ENCODE results near the gene SS18L1. TPM values are rescaled to one million over a fixed set of nuclear protein-coding genes. Genes with fewer than 3 reads are reported as not detected.
A peak's percentile ranks its signal among the peaks of the same experiment; 100 is the strongest.

Gene SS18L1
- total RNA-seq (2014; rRNA removed; shearing (Covaris generic)) (13.0 and 17.0 TPM in 2 replicates), total RNA-seq (2022) (16.8 and 17.7 TPM in 2 replicates), Bru-seq, nascent RNA (percentile 56 among the genes with signal in this experiment), BruChase-seq, experiment 1, labeled RNA remaining after a 6-hour chase (percentile 71 among the genes with signal in this experiment), BruChase-seq, experiment 2, labeled RNA remaining after a 2-hour chase (percentile 73 among the genes with signal in this experiment)
- long read RNA-seq, partial matches to known transcripts, result 6 of 13 reads
- long read RNA-seq, other reads (novel, unspliced or antisense), result 7 of 13 reads

GRCh38 chr20:62143081-62143956, at the start of gene SS18L1, which contains the start of gene PSMA7:
TSS of gene SS18L1 (plus strand) at chr20:62143769. CDS start at chr20:62143821, 52 bp downstream.
TSS of gene PSMA7 (minus strand) at chr20:62143394. CDS start at chr20:62143303, 91 bp downstream.
- peak; percentile 93 for DNase-seq (ENCODE audit: low spot score)
- Histone ChIP-seq H3K36me3 (ENCODE audit: insufficient read depth, low read length) (peaks cover 42% of the 10 kb centered on the region), H4K20me1 (ENCODE audit: insufficient read depth, low read length) (peaks cover 26% of the 10 kb centered on the region), H3K4me2 (ENCODE audit: low read length) (peak within 1 kb of the TSS; percentile 78), H3K79me2 (ENCODE audit: insufficient read depth, low read depth, low read length) (peaks cover 58% of the 10 kb centered on the region), H3K9me3 (ENCODE audit: low read length) (no peaks in the 10 kb centered on the region), H3K4me1 (ENCODE audit: insufficient read depth, low read length, poor library complexity, severe bottlenecking) (peaks cover 25% of the 10 kb centered on the region), H3K27ac (ENCODE audit: low read depth, low read length, poor library complexity, severe bottlenecking) (peak within 1 kb of the TSS; percentile 37), H3K4me3 (ENCODE audit: low read depth, low read length, poor library complexity, severe bottlenecking) (peak within 1 kb of the TSS; percentile 98), H3K9me2 (ENCODE audit: insufficient read depth, low read length) (no peaks in the 10 kb centered on the region), H2AFZ (ENCODE audit: low read length) (no peak within 1 kb of the TSS)
- ChIA-PET POLR2A (interaction anchor here (1.3 kb wide), 1 partner anchor 41 kb away, joined by 3 read pairs; no protein-coding TSS in a partner anchor), CTCF (ENCODE audit: unreplicated experiment) (no interaction called here)
- BruUV-seq (replicated peaks), result no TSS peak
- no peak for TF ChIP-seq EZH2phosphoT487 (IDR thresholded peaks at IDR 0.05; ENCODE audit: borderline replicate concordance, low read depth, low read length)
- no peak for TF ChIP-seq CTCF (conservative IDR thresholded peaks at IDR 0.05; ENCODE audit: low read length)
- intact Hi-C loops (cut with micrococcal nuclease; ENCODE audit: unreplicated experiment), result loop anchor here (1.0 to 5.0 kb wide), 3 partner anchors 21 to 76 kb away; partner anchors contain the start of genes LSM14B and TAF4

GRCh38 chr20:62096421-62097380, 46.9 kb upstream of the SS18L1 start:
- no peak overlapping the region for H3K4me3 ChIP-seq (ENCODE audit: low read depth, low read length, poor library complexity, severe bottlenecking)
- no peak overlapping the region for H2AFZ ChIP-seq (ENCODE audit: low read length)
- H3K9me2 ChIP-seq (ENCODE audit: insufficient read depth, low read length), result no peaks in the 10 kb centered on the region
- H3K9me3 ChIP-seq (ENCODE audit: low read length), result no peaks in the 10 kb centered on the region
- no peaks in the 10 kb centered on the region for H4K20me1 ChIP-seq (ENCODE audit: insufficient read depth, low read length)
- BruUV-seq (replicated peaks), result no TSS peak
- no peak overlapping the region for H3K4me2 ChIP-seq (ENCODE audit: low read length)
- intact Hi-C loops (cut with micrococcal nuclease; ENCODE audit: unreplicated experiment), result no loop called here
- no peaks in the 10 kb centered on the region for H3K4me1 ChIP-seq (ENCODE audit: insufficient read depth, low read length, poor library complexity, severe bottlenecking)
- H3K27ac ChIP-seq (ENCODE audit: low read depth, low read length, poor library complexity, severe bottlenecking), result no peak overlapping the region
- DNase-seq (ENCODE audit: low spot score), result no peak
- no peak for TF ChIP-seq CTCF (conservative IDR thresholded peaks at IDR 0.05; ENCODE audit: low read length)
- no peak for TF ChIP-seq EZH2phosphoT487 (IDR thresholded peaks at IDR 0.05; ENCODE audit: borderline replicate concordance, low read depth, low read length)
- H3K36me3 ChIP-seq (ENCODE audit: insufficient read depth, low read length), result no peaks in the 10 kb centered on the region
- H3K79me2 ChIP-seq (ENCODE audit: insufficient read depth, low read depth, low read length), result no peaks in the 10 kb centered on the region
- ChIA-PET CTCF (ENCODE audit: unreplicated experiment) (no interaction called here), POLR2A (no interaction called here)

Measured in OCI-LY7 (cell line).